Muscle layer of colon (tissue), 2 donors: ENCODE measurements around the gene AMPD2.
A peak's percentile ranks its signal among the peaks of the same experiment; 100 is the strongest.

ENCODE experiments used
- H3K27ac ChIP-seq: one replicate; pipeline ENCODE4 v1.7.0; 2013; ENCODE audit warnings: low read depth, mild to moderate bottlenecking, low read length, moderate library complexity
- H3K27me3 ChIP-seq, 2 donors: one replicate each; pipeline ENCODE4 v1.7.0; 2013; ENCODE audit warnings: low read length in 2 of 2, mild to moderate bottlenecking in 2 of 2; ENCODE audit not compliant: insufficient read depth in 2 of 2, control insufficient read depth in 1 of 2
- H3K36me3 ChIP-seq: one replicate; pipeline ENCODE4 v1.7.0; 2013; ENCODE audit warnings: mild to moderate bottlenecking, low read length; ENCODE audit not compliant: insufficient read depth
- H3K4me1 ChIP-seq: one replicate; pipeline ENCODE4 v1.7.0; 2013; ENCODE audit warnings: mild to moderate bottlenecking, low read length; ENCODE audit not compliant: insufficient read depth
- H3K4me3 ChIP-seq, 2 donors: one replicate each; pipeline ENCODE4 v1.7.0; 2013; ENCODE audit warnings: low read length in 2 of 2, low read depth in 1 of 2, mild to moderate bottlenecking in 1 of 2, moderate library complexity in 1 of 2
- H3K9ac ChIP-seq: one replicate; pipeline ENCODE4 v1.7.0; 2013; ENCODE audit warnings: low read length
- H3K9me3 ChIP-seq: one replicate; pipeline ENCODE4 v1.7.0; 2013; ENCODE audit warnings: mild to moderate bottlenecking, low read length
- donor health status: abdominal sarcoma.
- donor health status: Adenocarcinoma of cecum.

Gene AMPD2

GRCh38 chr1:109618661-109619575 is 719 bp upstream of the AMPD2 start:
- Histone ChIP-seq H3K4me1 (peaks cover 35% of the 10 kb centered on the region), H3K27me3 (no peaks in the 10 kb centered on the region), H3K9ac (no peak overlapping the region), H3K27ac (no peak overlapping the region), H3K4me3 (peak overlapping the region; percentile 72 to 97), H3K36me3 (no peaks in the 10 kb centered on the region), H3K9me3 (no peaks in the 10 kb centered on the region)

GRCh38 chr1:109620401-109620791 is 759 bp downstream of the AMPD2 start:
- H3K4me3 ChIP-seq: peak overlapping the region; percentile 72 to 97
- peak overlapping the region; percentile 76 for H3K9ac ChIP-seq
- peak overlapping the region; percentile 82 for H3K27ac ChIP-seq
- H3K27me3 ChIP-seq: no peaks in the 10 kb centered on the region
- H3K36me3 ChIP-seq: no peaks in the 10 kb centered on the region
- H3K9me3 ChIP-seq: no peaks in the 10 kb centered on the region
- peaks cover 35% of the 10 kb centered on the region for H3K4me1 ChIP-seq

- Histone ChIP-seq H3K4me3 (peak overlapping the region; percentile 72 to 97), H3K9ac (no peak overlapping the region), H3K9me3 (no peaks in the 10 kb centered on the region), H3K4me1 (peaks cover 35% of the 10 kb centered on the region), H3K36me3 (no peaks in the 10 kb centered on the region), H3K27me3 (no peaks in the 10 kb centered on the region), H3K27ac (peak overlapping the region; percentile 82)
Measured at GRCh38 chr1:109620841-109621286, 1.2 kb downstream of the AMPD2 start.

DNA sequence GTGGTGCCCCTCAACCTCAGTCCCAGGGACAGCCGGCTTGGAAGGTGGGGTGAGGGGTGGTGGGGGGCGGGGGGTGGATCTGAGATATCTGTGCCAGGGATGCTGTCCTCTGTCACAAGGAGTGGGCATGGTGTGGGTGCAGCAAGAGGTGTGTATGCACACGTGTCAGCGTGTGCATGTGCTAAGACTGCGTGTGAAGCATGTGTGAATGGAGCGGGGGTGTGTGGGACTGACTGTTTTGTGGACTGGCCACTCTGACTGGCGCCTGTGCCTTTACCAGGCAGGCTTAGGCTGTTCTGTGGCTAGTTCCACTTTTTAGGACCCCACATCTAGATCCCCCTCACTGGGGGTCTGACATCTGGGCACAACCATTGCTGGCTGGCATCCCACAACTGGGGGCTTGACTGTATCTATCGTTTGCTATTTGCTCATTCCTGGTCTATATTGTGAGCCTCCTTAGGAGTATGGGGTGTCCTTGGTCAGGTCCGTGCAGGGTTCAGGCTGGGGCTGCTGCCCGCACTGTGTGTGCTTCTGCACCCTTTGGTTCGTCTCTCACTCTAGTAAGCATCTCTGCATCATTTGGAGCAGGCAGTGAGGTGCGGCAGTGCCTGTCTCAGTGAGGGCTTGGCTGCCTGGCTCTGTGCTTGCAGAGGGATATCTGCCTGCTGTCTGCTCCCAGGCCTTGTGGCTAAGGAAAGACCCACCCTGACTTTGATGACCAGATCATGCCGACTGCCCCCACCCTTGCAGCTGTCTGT is 1.9 kb downstream of the AMPD2 start:
- Histone ChIP-seq H3K27ac (peak overlapping the region; percentile 55), H3K36me3 (no peaks in the 10 kb centered on the region), H3K27me3 (no peaks in the 10 kb centered on the region), H3K9me3 (no peaks in the 10 kb centered on the region), H3K9ac (no peak overlapping the region), H3K4me3 (peak overlapping the region; percentile 72 to 97), H3K4me1 (peaks cover 35% of the 10 kb centered on the region)

DNA sequence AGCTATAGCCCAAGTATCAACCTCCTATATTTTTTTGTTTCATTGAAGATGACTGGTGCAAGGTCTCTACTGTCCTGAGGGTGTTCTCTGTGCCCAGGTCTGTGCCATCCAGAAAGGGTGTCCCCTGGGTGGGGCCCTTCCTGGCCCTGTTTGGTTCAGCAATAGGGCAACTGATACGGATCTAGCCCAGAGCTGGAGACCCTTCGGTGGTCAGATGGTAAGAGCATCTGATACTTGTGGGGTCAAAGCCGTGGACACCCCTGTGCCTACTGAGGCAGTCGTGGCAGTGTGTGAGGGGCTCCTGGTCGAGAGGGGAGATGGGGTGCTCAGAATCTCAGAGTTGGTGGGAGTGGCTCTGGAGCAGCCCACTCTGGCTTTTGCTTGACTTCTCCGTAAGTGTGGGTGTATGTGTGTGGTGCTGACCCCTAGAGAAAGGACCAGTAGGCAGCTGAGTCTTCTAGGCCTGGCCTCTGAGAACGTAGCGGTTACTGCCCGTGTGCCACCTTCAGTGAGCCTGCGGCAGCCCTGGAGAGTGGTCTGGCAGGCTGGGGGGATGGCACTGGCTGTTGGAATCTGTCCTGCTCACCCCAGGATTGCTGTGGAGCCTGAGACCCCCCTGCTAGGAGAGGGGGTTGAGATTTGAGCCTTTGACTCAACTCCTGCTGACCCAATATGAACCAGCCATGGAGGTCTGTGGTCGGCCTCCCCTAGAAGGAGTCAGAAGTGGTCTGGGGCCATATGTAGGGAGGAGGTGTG is 2.7 kb downstream of the AMPD2 start:
- Histone ChIP-seq H3K4me3 (no peak overlapping the region), H3K36me3 (peaks cover 7% of the 10 kb centered on the region), H3K4me1 (peaks cover 35% of the 10 kb centered on the region), H3K9ac (no peak overlapping the region), H3K9me3 (no peaks in the 10 kb centered on the region), H3K27me3 (no peaks in the 10 kb centered on the region), H3K27ac (no peak overlapping the region)

- Histone ChIP-seq H3K36me3 (peaks cover 12% of the 10 kb centered on the region), H3K4me3 (no peak overlapping the region), H3K9me3 (no peaks in the 10 kb centered on the region), H3K27ac (no peak overlapping the region), H3K4me1 (peaks cover 35% of the 10 kb centered on the region), H3K9ac (no peak overlapping the region), H3K27me3 (no peaks in the 10 kb centered on the region)
Measured at GRCh38 chr1:109622895-109623294, 3.3 kb downstream of the AMPD2 start.

DNA sequence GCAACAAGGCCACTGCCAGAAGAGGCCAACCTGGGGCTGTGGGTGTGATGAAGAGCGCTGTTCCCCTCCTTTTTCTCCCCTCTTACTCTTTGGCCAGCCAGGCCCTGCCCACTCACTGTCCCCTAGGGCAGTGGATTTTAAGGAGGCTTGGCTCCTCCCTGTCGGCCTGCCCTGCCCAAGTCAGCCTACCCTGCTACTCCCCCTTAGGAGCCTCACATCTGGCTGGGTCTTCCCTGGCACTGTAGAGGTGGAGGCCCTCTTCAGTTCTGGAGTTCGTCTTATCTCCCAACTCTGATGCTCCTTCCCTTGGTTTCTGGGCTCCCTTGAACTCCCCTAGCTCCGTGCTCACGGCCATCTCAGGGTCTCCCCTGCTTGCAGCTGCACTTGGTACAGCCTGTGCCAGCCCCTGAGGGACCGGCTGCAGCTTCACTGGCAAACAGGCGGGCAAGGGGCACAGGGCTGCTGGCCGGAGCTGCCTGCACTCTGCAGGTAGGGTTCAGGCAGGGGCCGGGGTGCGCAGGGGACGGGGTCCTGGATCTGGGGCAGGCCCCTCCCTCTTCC is 4.0 kb downstream of the AMPD2 start:
- Histone ChIP-seq H3K4me3 (peak overlapping the region in 1 of 2 donors; percentile 23), H3K4me1 (peaks cover 35% of the 10 kb centered on the region), H3K9me3 (no peaks in the 10 kb centered on the region), H3K27ac (peak overlapping the region; percentile 9), H3K9ac (no peak overlapping the region), H3K36me3 (peaks cover 20% of the 10 kb centered on the region), H3K27me3 (no peaks in the 10 kb centered on the region)

- Histone ChIP-seq H3K4me3 (peak overlapping the region in 1 of 2 donors; percentile 23), H3K4me1 (peaks cover 31% of the 10 kb centered on the region), H3K27ac (no peak overlapping the region), H3K27me3 (no peaks in the 10 kb centered on the region), H3K9ac (no peak overlapping the region), H3K36me3 (peaks cover 27% of the 10 kb centered on the region), H3K9me3 (no peaks in the 10 kb centered on the region)
Measured at GRCh38 chr1:109624201-109625010, 4.8 kb downstream of the AMPD2 start.

DNA sequence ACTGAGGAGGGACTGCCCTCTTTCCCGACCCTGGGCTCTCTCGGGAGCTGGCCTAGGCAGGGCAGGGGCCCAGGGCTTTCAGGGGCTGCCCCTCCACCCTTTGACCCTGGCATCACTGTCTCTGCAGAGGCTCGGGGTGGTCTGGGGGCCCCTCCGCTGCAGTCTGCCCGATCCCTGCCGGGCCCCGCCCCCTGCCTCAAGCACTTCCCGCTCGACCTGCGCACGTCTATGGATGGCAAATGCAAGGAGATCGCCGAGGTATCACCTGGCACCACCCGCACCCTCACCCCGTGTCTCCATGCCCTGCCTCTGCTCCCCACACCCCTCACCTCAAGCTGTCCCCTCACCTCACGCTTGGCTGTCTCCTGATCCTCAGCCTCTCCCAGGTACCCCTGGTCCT is 5.5 kb downstream of the AMPD2 start:
- no peak overlapping the region for H3K4me3 ChIP-seq
- H3K36me3 ChIP-seq: peaks cover 35% of the 10 kb centered on the region
- no peaks in the 10 kb centered on the region for H3K9me3 ChIP-seq
- H3K4me1 ChIP-seq: peaks cover 24% of the 10 kb centered on the region
- no peak overlapping the region for H3K9ac ChIP-seq
- no peak overlapping the region for H3K27ac ChIP-seq
- no peaks in the 10 kb centered on the region for H3K27me3 ChIP-seq
